HT1080 (cell line): ENCODE results near the gene IGFBP4. TPM values are rescaled to one million over a fixed set of nuclear protein-coding genes. Genes with fewer than 3 reads are reported as not detected.

ENCODE experiments used
- DNase-seq: peaks from one replicate; pipeline ENCODE4 v3.0.0-alpha.2; 2015; ENCODE audit warnings: low read depth
- total RNA-seq: library from RNA; depleted of rRNA; stranded (reverse); fragments of >200 nt; shearing (Covaris generic); gene quantifications from 2 replicates; pipeline ENCODE4 v1.2.3, GENCODE V29; 2014

Gene IGFBP4
- total RNA-seq, 1 experiment from 2014 or later = 0.14 TPM

DNA sequence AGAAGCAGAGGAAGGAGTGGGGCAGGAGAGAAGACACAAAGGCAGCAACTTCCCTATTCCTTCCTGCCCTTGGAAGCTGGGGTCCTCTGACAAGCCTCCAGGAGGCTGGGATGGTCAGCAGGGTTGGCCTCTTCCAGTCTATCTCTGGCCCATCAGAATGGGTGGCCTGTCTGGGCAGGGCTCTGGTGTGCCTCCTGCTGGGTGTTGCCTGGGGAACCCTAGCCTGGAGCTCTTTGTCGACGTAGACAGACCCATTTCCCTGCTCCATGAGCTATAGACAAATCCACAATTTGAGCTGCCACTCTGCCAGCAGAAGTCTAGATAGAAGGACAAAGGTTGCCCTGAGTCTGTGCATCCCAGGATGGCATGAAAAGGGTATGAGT is 11.4 kb downstream of the IGFBP4 start:
- no peak for DNase-seq

DNA sequence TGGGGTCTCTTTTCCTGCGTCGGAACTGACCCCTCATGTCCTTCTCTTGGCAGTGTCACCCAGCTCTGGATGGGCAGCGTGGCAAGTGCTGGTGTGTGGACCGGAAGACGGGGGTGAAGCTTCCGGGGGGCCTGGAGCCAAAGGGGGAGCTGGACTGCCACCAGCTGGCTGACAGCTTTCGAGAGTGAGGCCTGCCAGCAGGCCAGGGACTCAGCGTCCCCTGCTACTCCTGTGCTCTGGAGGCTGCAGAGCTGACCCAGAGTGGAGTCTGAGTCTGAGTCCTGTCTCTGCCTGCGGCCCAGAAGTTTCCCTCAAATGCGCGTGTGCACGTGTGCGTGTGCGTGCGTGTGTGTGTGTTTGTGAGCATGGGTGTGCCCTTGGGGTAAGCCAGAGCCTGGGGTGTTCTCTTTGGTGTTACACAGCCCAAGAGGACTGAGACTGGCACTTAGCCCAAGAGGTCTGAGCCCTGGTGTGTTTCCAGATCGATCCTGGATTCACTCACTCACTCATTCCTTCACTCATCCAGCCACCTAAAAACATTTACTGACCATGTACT is 13.2 kb downstream of the IGFBP4 start:
- DNase-seq = no peak

DNA sequence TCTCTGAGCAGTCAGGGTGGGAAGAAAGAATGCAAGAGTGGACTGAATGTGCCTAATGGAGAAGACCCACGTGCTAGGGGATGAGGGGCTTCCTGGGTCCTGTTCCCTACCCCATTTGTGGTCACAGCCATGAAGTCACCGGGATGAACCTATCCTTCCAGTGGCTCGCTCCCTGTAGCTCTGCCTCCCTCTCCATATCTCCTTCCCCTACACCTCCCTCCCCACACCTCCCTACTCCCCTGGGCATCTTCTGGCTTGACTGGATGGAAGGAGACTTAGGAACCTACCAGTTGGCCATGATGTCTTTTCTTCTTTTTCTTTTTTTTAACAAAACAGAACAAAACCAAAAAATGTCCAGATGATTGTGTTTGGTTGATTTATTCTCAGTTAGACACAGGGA is 14.1 kb downstream of the IGFBP4 start:
- no peak for DNase-seq

DNA sequence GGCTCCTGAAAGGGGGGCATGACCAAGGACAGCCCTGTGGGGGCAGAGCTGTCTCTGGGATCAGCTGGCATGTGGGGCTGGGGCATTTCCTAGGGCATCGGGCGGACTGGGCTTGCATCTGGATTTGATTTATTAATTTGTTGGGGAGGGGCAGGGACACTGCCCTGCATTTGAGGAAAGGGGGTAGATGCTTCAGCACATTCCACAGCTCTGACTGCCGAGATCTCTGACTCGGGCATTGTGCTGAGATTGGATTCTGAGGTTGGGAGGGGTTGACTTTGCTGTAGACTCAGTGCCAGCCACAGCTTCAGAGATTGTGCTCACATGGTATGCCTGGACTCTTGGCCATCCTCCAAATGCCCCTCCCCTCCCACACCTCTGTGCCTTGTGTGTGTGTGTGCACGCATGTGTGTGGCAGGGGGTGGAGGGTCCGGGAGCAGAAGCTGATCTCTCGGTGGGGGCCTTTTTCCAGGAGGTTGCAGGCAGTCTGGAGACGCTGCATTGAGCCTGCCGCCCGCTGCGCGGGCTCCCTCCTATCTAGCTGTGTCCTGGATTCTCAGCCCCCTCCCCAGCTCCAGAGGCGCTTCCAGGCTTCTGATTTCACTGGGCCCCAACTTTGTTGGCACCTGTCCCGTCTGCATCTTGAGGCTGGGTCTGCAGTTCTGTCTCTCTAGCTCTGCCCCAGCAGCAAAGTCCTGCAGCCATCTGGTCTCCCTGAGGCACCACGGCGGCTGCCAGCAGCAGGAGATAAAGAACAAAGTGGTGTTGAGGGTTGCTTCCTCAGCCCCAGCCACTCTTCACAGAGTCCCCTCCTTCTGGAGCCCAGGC is 14.9 kb downstream of the IGFBP4 start:
- DNase-seq = peak; percentile 93

DNA sequence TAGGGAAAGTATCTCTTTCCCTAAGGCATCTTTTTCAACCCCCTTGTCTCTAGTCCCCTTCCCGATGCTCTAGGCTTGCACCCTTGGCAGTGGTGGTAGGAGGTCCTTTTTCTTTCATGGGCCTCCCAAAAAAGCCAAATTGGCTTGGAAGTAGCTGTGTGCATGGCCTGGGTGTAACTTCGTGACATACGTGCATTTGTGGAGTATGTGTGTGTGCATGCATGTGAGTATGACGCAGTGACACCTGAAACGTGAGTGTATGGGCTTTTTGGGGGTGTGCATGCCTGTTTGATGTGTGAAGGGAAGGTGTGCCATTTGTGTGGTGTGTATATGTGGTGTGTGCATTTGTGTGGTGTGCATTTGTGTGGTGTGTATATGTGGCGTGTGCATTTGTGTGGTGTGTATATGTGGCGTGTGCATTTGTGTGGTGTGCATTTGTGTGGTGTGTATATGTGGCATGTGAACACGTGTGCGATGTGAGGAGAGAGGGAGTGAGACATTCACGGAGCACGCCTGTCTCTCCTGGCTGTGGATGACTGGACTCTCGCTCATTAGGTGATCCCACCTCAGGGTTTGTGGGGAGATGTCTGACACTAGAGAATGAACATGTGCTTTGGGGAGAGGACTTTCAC is 15.7 kb downstream of the IGFBP4 start:
- DNase-seq = no peak

DNA sequence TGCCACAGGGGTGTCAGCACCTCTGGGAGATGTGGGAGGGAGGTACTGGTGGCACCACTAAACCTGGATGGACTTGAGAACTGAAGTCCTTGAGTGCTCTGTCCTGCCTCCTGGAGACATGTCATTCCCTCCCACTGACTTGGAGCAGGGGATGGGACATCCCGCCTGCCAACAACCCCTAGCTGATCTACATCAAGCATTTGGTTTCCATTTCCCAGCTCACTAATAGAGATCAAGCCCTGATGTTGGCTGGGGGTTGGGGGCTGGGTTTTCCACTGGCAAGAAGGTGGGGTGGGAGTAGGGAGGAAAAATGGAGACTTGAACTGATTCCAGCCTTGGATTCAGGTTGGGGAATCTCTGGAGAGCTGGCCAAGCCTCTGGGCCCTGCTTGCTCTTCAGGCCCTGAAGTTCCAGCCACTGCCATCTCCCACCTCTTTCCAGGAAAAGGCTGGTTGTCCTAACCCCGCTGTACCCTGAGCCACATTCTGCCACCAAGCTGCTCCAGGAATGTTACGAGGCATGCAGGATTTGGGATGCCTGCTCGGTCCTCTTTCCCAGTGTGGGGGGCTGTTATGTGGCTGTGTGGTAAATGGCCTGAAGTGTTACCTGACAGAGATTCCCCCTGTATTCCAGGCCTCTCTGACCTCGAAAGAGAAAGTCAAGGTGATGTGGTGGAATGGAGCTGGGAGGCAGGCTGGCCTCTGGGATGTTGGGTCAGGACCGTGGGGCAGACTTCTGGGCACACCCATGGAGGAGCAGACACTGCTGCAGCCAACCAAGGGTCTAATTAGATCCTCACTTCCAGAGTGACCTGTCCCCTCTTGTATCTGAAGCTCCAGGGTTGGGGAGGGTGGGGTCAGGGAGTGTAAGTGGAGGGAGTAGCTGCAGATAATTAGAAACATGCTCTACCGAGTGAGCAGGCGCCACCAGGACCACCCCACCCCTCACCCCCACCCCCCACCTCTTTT is 16.7 kb downstream of the IGFBP4 start:
- DNase-seq = no peak

DNA sequence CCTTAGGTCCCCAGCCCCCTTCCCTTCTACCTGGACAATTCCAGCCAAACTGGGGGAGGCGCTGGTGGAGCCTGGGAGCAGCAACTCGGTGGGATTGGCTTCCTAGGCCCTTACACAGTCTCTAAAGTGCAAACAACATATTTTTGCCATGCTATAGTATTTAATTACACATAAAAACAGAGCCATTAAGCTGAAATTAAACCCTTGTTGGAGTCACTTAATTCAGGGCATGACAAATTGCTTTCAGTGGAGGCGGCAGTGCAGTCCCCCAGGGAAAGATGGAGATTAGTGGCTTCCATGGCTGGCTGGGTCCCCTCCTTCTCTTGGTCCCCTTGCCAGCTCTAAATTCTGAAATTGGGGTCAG is 17.3 kb downstream of the IGFBP4 start:
- DNase-seq = no peak

DNA sequence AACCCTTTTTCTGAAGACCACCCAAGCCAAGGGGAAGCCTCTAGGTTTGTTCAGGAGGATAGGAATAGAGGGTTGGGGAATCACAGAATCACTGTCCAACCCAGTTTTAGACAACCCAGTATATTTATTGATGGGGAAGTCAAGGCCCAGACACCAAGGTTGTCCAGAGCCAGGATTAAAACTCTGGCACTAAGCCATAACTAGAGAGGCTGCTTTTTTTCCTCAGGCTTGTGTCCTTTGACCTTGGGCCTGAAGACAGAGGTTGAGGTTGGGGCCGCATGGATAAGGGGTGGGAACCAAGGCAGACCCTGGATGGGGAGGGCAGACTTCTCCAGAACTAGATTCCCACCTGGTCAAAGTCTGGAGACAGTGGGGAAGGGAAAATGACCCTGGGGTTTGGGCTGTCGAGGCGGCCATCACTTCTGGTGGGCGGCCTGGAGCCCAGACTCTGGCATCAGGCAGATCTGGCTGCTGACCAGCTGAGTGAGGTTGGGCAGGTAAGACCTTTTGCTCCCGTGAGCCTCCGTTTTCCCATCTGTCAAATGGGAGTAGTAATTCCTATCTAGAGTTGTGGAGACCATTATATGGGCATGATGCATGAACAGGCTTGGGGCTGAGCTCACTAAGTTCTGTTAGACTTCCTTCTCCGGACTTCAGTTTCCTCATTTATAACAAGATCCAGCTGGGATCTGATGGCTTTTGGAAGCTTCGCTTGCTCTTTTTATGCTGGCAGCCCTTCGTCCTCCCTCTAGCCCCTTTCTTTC is 17.9 kb downstream of the IGFBP4 start:
- DNase-seq = no peak

DNA sequence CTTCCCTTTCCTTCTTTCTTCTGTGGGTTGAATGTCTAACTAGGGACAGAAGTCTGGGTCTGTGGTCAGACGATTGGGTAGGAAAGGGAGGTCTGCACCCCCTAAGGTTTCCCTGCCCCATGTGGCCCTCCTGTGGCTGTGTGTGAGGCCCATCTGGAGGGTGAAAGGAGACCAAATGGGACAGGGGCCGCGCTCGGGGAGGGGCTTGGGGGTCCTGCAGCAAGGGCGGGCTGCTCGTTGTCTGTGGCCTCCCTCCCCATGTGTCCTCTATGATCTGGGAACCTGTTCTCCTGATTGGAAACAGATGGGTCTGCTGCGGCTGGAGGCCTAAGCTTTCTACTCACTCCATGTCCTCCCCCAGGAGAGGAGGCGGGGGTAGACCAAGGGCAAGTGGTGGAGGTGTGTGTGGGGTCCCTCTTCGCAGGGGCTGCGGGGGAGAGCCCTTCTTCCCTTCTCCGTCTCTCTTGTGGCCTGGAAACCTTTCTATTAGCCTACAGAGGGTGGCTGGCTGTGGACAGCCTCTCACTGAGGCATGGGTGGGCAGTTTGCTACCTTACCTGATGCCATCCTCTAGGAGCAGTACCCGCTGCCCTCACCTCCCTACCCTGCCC is 18.6 kb downstream of the IGFBP4 start:
- DNase-seq = no peak

DNA sequence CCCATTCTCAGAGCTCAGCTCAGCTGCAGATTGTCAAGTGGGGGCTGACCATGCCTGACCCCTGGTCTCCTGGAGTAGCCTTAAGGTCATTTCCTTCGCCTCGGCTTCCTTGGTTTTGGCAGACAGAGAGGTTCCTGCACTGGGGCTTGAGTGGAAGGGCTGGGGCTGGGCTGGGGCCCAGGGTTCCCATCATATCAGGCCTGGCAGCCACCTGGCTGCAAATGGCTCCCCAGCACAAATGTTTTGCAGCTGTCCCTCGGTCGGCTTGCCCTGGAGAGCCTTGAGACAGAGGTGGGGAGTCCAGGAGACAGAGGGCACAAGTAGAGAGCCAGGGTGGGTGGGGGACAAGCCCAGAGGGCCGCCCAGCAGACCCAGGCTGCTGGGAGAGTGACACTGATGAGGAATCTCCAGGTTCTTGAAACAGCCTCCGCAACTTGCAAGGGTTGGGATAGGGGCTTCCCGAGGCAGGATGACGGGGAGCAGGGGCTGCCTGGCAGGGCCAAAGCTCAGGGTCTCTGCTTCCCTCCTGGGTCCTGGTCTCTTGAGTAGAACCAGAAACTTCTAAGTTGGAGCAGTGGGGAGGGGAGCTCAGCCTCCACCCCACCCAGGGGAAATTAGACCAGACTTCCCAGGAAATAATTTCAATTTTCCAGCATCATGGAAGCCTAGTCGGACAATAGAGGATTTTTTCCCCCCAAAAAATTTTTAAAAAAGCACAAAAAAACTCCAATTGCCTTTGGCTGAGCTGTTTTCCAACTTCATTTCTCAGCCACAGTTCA is 19.3 kb downstream of the IGFBP4 start:
- no peak for DNase-seq

DNA sequence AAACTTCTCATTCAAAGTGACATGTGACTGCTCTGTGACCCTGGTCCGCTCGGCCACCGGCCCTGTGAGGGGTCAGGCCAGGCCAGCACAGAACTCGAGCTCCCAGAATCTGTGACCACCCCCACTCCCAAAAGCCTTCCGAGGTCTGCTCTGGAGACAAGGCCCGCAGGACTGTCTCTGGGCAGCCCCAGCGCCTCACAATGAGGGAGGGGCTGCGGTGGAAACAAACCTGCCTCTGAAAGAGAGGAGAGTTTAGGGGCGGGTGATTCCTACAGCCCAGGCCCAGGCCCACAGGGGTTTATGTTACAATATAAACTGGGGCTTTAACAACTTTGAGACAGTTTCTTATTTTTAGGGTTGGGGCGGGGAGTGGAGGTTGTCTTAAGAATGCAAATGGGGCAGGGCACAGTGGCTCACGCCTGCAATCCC is 19.9 kb downstream of the IGFBP4 start:
- no peak for DNase-seq

DNA sequence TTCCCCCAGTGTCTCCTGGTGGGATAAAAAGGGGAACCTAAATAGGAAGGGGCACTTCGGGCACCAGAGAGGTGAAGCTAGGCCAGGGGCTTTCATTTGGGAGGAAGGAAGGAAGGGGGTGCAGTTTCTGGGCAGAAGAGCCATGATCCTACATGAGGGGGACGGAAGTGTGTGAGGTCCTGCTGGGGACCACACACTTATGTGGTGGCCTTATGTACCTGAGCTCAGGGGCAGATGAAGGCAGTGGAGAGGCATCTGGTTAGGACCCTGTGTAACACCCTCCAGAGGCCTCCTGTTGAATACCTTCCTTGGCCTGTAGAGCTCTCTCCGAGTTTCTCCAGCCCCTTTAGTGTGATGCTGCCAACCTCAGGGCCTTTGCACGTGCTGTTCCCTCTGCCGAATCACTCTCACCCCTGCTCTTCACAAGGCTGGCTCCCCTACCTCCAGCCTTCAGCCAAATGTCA is 21.2 kb downstream of the IGFBP4 start:
- no peak for DNase-seq

DNA sequence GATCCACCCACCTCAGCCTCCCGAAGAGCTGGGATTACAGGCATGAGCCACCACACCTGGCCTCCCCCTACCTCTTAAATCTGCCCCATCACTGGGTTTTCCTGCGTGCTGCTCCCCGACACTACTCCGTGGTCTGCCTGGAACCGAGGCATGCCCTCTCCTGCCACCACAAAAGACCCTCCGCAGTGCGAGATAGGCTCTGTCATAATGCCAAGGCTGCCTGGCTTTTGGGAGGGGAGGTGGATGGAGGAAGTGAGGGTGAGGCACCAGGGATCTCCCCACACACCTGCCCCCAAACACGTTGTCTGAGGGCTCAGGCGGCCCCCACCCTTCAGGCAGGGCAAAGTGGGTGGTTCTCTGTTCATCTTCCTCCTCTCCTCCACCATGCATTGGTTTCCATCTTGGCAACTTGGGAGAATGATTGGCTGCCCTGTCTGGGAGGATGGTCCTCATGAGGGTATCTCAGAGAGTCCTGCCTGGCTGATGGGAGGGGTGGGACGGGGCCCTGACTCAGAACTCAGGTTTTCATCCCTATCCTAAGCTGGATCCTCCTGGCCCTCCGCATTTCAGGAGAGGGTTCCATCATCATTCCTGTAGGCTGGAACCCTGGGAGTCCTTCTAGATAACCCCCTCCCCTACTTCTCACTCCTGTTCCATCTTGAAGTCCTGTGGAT is 23.2 kb downstream of the IGFBP4 start:
- DNase-seq = no peak

DNA sequence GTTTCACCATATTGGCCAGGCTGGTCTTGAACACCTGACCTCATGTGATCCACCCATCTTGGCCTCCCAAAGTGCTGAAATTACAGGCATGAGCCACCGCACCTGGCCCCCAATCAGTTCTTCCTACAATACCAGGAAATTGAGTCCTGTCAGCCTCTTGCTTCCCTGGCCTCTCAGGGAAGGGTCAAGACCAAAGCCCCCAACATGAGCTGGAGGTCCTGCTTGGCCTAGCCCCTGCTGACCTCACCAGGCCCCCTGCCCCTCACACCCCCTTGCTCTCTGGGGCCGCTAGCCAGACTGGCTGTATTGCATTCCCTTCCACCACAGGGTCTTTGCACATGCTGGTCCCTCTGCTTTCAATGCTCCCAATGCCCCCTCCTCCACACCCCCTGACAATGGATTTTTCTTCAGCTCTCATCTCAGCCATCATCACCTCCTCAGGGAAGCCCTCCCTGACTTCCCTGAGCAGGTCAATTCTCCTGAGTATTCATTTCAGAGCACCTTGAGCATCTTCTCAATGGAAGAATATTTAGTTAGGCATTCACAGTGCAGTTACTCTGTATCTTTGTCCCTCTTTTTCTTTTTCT is 24.1 kb downstream of the IGFBP4 start:
- DNase-seq = no peak

DNA sequence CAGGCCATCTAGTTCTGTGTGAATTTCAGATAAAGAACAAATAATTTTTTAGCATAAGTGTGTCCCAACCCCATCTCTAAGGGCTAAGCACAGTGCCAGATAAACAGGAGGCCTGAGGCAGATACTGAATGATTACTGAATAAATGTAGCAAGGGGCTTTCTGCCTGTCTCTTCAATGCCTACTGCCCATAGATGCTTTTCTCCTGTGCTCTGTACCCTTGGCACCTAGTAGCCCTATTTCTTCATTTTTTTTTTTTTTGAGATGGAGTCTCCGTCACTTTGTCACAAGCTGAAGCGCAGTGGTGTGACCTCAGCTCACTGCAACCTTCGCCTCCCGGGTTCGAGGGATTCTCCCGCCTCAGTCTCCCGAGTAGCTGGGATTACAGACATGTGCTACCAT is 25.3 kb downstream of the IGFBP4 start:
- no peak for DNase-seq

DNA sequence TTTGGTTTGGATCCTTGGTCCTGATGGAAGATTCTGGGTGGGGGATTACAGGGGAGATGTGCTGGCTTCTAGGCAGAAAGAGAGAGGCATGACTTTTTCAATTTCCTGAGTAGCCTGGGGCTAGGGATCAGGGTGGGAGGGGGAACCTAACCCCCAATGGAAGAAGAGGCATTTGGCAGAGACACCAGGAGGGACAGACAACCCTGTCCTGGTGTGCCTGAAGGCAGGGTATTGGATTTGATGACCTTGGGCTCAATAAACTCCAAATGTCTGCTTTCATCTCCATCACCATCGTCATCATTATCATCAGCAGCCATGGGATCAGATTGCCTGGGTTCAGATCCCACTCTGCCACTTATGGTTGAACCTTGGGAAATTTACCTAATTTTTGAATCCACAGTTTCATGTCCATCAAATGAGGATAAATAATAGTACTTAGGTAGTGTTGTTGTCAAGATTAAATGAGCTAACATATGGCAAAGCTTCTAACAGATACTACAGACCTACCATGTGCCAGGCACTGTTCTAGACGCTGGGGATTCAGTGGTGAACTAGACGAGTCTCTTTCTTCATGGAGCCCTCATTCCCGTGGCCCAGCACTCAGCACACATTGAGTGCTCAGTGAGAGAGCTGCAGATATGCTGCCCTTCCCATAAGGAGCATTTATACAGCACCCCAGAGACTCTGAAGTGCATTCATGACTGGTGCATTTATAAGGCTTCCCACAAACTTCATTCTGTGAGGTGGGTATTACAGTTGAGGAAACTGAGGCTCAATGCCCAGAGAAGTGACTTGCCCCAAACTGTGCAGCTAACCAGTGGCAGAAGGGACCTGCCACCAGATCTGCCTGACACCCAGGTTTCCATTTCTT is 26.8 kb downstream of the IGFBP4 start:
- DNase-seq = no peak
